Hepatocyte (in vitro differentiated cells): Measurements from ENCODE around the gene ZNF263. TPM values are rescaled to one million over a fixed set of nuclear protein-coding genes. Genes with fewer than 3 reads are reported as not detected.

Experiments used
- DNase-seq: peaks from one replicate; pipeline ENCODE4 v3.0.0-alpha.2; 2016; ENCODE audit warnings: low spot score
- H2AFZ ChIP-seq: fragments of 200-600 bp; sonication (generic); 2 replicates; pipeline ENCODE4 v1.6.0; 2016; ENCODE audit warnings: antibody characterized with exemption, mild to moderate bottlenecking
- H3K27ac ChIP-seq: fragments of 200-600 bp; sonication (generic); 2 replicates; pipeline ENCODE4 v1.5.1; 2016; ENCODE audit warnings: mild to moderate bottlenecking
- H3K27me3 ChIP-seq: fragments of 200-600 bp; sonication (generic); 2 replicates; pipeline ENCODE4 v1.6.1; 2016
- H3K36me3 ChIP-seq: fragments of 200-600 bp; sonication (generic); replicated peaks from 2 replicates; pipeline ENCODE4 v1.5.1; 2016; ENCODE audit warnings: low read depth; ENCODE audit not compliant: insufficient read depth
- H3K4me1 ChIP-seq: fragments of 200-600 bp; sonication (generic); 2 replicates; pipeline ENCODE4 v1.5.1; 2016; ENCODE audit warnings: mild to moderate bottlenecking, moderate library complexity; ENCODE audit not compliant: insufficient read depth
- H3K4me2 ChIP-seq: fragments of 200-600 bp; sonication (generic); 2 replicates; pipeline ENCODE4 v1.6.0; 2016
- H3K4me3 ChIP-seq: fragments of 200-600 bp; sonication (generic); 2 replicates; pipeline ENCODE4 v1.5.1; 2016; ENCODE audit warnings: mild to moderate bottlenecking
- H3K79me2 ChIP-seq: fragments of 200-600 bp; sonication (generic); 2 replicates; pipeline ENCODE4 v1.6.0; 2017; ENCODE audit warnings: mild to moderate bottlenecking
- H3K9me2 ChIP-seq: fragments of 200-600 bp; sonication (generic); replicated peaks from 2 replicates; pipeline ENCODE4 v1.6.0; 2017; ENCODE audit warnings: mild to moderate bottlenecking; ENCODE audit not compliant: insufficient read depth
- H3K9me3 ChIP-seq: fragments of 200-600 bp; sonication (generic); 2 replicates; pipeline ENCODE4 v1.5.1; 2016; ENCODE audit warnings: low read depth, mild to moderate bottlenecking
- H4K20me1 ChIP-seq: fragments of 200-600 bp; sonication (generic); 2 replicates; pipeline ENCODE4 v1.6.0; 2016; ENCODE audit warnings: mild to moderate bottlenecking; ENCODE audit not compliant: insufficient read depth, poor library complexity, severe bottlenecking
- CTCF ChIP-seq: fragments of 200-600 bp; sonication (generic); IDR thresholded peaks from 2 replicates; pipeline ENCODE4 v1.5.1; 2016; ENCODE audit warnings: antibody characterized with exemption, mild to moderate bottlenecking; ENCODE audit not compliant: poor library complexity
- EZH2 ChIP-seq: fragments of 200-600 bp; sonication (generic); IDR thresholded peaks from 2 replicates; pipeline ENCODE4 v1.6.1; 2016; ENCODE audit warnings: antibody characterized with exemption, mild to moderate bottlenecking, borderline replicate concordance
- EZH2phosphoT487 ChIP-seq: fragments of 200-600 bp; sonication (generic); IDR thresholded peaks from one replicate; pipeline ENCODE4 v1.6.1; 2018; ENCODE audit warnings: antibody characterized with exemption, mild to moderate bottlenecking, low read depth, moderate library complexity; ENCODE audit not compliant: unreplicated experiment, severe bottlenecking
- WGBS: methylation state at CpG from one replicate; pipeline ENCODE4 v1.1.6; 2016; ENCODE audit warnings: low lambda C conversion rate; ENCODE audit errors: missing lambda C conversion rate; 5-methylcytosine and 5-hydroxymethylcytosine counted together
- polyA plus RNA-seq: library from polyadenylated mRNA; unstranded; fragments of >200 nt; fragmentation: Nextera tagmentation; extraction: Ambion mirVana; gene quantifications from 2 replicates; pipeline ENCODE4 v1.2.1, GENCODE V29; 2016
- total RNA-seq: library from RNA; depleted of rRNA; stranded (reverse); fragments of >200 nt; gene quantifications from 2 replicates; pipeline ENCODE4 v1.2.3, GENCODE V29; 2014

Gene ZNF263
- total and polyA plus RNA-seq, 2 experiments from 2014 or later = 33.2 to 47.5 TPM

DNA sequence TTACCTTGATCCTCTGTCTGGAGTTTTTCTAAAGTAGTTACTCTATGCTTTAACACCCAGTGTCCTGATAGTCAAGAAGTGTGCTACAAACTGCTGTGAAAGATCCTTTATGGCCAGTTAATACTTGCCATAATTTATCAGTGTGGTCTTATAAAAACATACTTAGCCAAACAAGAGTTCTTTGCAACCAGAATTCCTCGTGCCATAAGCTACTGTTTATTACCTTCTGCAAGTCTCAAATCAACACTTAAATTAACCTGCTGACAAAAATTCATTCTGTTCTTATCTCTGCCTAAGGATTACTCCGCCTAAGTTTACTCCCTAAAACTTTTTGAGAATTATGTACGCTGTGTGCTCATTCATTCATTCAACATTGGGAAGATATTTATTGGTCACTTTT lies 44.8 kb downstream of the ZNF263 start:
- no peaks in the 10 kb centered on the region for H3K79me2 ChIP-seq
- H3K9me2 ChIP-seq = no peaks in the 10 kb centered on the region
- WGBS = 43% methylated on average over 3 of the region's 3 CpGs
- no peaks in the 10 kb centered on the region for H3K36me3 ChIP-seq
- H4K20me1 ChIP-seq = no peaks in the 10 kb centered on the region
- no peak overlapping the region for H3K4me2 ChIP-seq
- TF ChIP-seq CTCF (no peak), EZH2phosphoT487 (no peak), EZH2 (no peak)
- no peak for DNase-seq
- H3K4me3 ChIP-seq = no peak overlapping the region
- no peak overlapping the region for H3K27ac ChIP-seq
- no peaks in the 10 kb centered on the region for H3K27me3 ChIP-seq
- H3K9me3 ChIP-seq = no peaks in the 10 kb centered on the region
- H3K4me1 ChIP-seq = no peaks in the 10 kb centered on the region
- no peak overlapping the region for H2AFZ ChIP-seq

GRCh38 chr16:3328643-3329042 lies 45.4 kb downstream of the ZNF263 start:
- Histone ChIP-seq H4K20me1 (no peaks in the 10 kb centered on the region), H3K4me2 (no peak overlapping the region), H2AFZ (no peak overlapping the region), H3K36me3 (no peaks in the 10 kb centered on the region), H3K27ac (no peak overlapping the region), H3K79me2 (no peaks in the 10 kb centered on the region), H3K4me1 (no peaks in the 10 kb centered on the region), H3K9me3 (no peaks in the 10 kb centered on the region), H3K27me3 (no peaks in the 10 kb centered on the region), H3K9me2 (no peaks in the 10 kb centered on the region), H3K4me3 (no peak overlapping the region)
- DNase-seq = no peak
- no peak for TF ChIP-seq CTCF
- no peak for TF ChIP-seq EZH2
- TF ChIP-seq EZH2phosphoT487 = no peak
- 73% methylated on average over 2 of the region's 2 CpGs for WGBS

Other genes starting within 250 kb of the ZNF263 start
- gene BICDL2, start 246.5 kb upstream of the ZNF263 start, total RNA-seq = 10.0 and 12.3 TPM in 2 replicates
- gene BICDL2, start 246.5 kb upstream of the ZNF263 start, polyA plus RNA-seq = 11.8 and 12.8 TPM in 2 replicates
- gene MMP25, start 236.9 kb upstream of the ZNF263 start, total RNA-seq = 0.60 TPM in 1 of 2 replicates, not detected in the other
- gene MMP25, start 236.9 kb upstream of the ZNF263 start, polyA plus RNA-seq = 6.3 and 8.7 TPM in 2 replicates
- gene IL32, start 217.9 kb upstream of the ZNF263 start, total RNA-seq = 82.0 and 110 TPM in 2 replicates
- gene IL32, start 217.9 kb upstream of the ZNF263 start, polyA plus RNA-seq = 124 and 131 TPM in 2 replicates
- not detected in 2 replicates for gene ZSCAN10, start 184.2 kb upstream of the ZNF263 start, total RNA-seq
- gene ZSCAN10, start 184.2 kb upstream of the ZNF263 start, polyA plus RNA-seq = not detected in 2 replicates
- 10.0 and 12.3 TPM in 2 replicates for gene ZNF205, start 170.9 kb upstream of the ZNF263 start, total RNA-seq
- 12.6 and 13.2 TPM in 2 replicates for gene ZNF205, start 170.9 kb upstream of the ZNF263 start, polyA plus RNA-seq
- gene ZNF213, start 148.5 kb upstream of the ZNF263 start, total RNA-seq = 3.4 and 3.8 TPM in 2 replicates
- gene ZNF213, start 148.5 kb upstream of the ZNF263 start, polyA plus RNA-seq = 4.0 and 6.0 TPM in 2 replicates
- gene OR1F1, start 95.3 kb upstream of the ZNF263 start, total RNA-seq = not detected in 2 replicates
- gene OR1F1, start 95.3 kb upstream of the ZNF263 start, polyA plus RNA-seq = 0.61 TPM in 1 of 2 replicates, not detected in the other
- gene ZNF200, start 48.3 kb upstream of the ZNF263 start, total RNA-seq = 7.9 and 12.5 TPM in 2 replicates
- 4.6 and 6.0 TPM in 2 replicates for gene ZNF200, start 48.3 kb upstream of the ZNF263 start, polyA plus RNA-seq
- 0.13 TPM in 1 of 2 replicates, not detected in the other for gene MEFV, start 26.9 kb upstream of the ZNF263 start, total RNA-seq
- gene MEFV, start 26.9 kb upstream of the ZNF263 start, polyA plus RNA-seq = 0.55 TPM in 1 of 2 replicates, not detected in the other
- gene TIGD7, start 21.9 kb downstream of the ZNF263 start, total RNA-seq = 6.8 and 9.4 TPM in 2 replicates
- gene TIGD7, start 21.9 kb downstream of the ZNF263 start, polyA plus RNA-seq = 5.1 and 9.7 TPM in 2 replicates
- gene ZNF75A, start 22.0 kb downstream of the ZNF263 start, total RNA-seq = 21.9 and 25.9 TPM in 2 replicates
- 24.9 and 33.0 TPM in 2 replicates for gene ZNF75A, start 22.0 kb downstream of the ZNF263 start, polyA plus RNA-seq
- not detected in 2 replicates for gene OR2C1, start 72.4 kb downstream of the ZNF263 start, total RNA-seq
- gene OR2C1, start 72.4 kb downstream of the ZNF263 start, polyA plus RNA-seq = 0.34 TPM in 1 of 2 replicates, not detected in the other
- 9.7 and 11.5 TPM in 2 replicates for gene ZSCAN32, start 117.5 kb downstream of the ZNF263 start, total RNA-seq
- 5.3 and 6.5 TPM in 2 replicates for gene ZSCAN32, start 117.5 kb downstream of the ZNF263 start, polyA plus RNA-seq
- 8.0 TPM in 2 replicates for gene ZNF174, start 117.7 kb downstream of the ZNF263 start, total RNA-seq
- gene ZNF174, start 117.7 kb downstream of the ZNF263 start, polyA plus RNA-seq = 12.3 and 13.5 TPM in 2 replicates
- 3.5 and 4.0 TPM in 2 replicates for gene ZNF597, start 160.0 kb downstream of the ZNF263 start, total RNA-seq
- 1.2 and 2.1 TPM in 2 replicates for gene ZNF597, start 160.0 kb downstream of the ZNF263 start, polyA plus RNA-seq
- 34.6 and 47.2 TPM in 2 replicates for gene NAA60, start 160.2 kb downstream of the ZNF263 start, total RNA-seq
- 67.9 and 82.4 TPM in 2 replicates for gene NAA60, start 160.2 kb downstream of the ZNF263 start, polyA plus RNA-seq
- gene C16orf90, start 212.0 kb downstream of the ZNF263 start, total RNA-seq = not detected in 2 replicates
- not detected in 2 replicates for gene C16orf90, start 212.0 kb downstream of the ZNF263 start, polyA plus RNA-seq
- 14.7 and 18.5 TPM in 2 replicates for gene CLUAP1, start 217.5 kb downstream of the ZNF263 start, total RNA-seq
- 23.2 and 25.8 TPM in 2 replicates for gene CLUAP1, start 217.5 kb downstream of the ZNF263 start, polyA plus RNA-seq